ENCODE results near the gene KCNT1. TPM values are rescaled to one million over a fixed set of nuclear protein-coding genes. Genes with fewer than 3 reads are reported as not detected.

Gene KCNT1
- total RNA-seq, 1 donor from 2014 or later = not detected

GRCh38 chr9:135788576-135789300, 86.8 kb downstream of the KCNT1 start:
- Histone ChIP-seq H3K4me3 (ENCODE audit: low read depth, low read length) (no peak overlapping the region), H3K36me3 (ENCODE audit: control insufficient read depth, insufficient read depth, low read length) (no peaks in the 10 kb centered on the region), H3K27me3 (ENCODE audit: control insufficient read depth, insufficient read depth, low read length) (no peaks in the 10 kb centered on the region)
- no peak for TF ChIP-seq CTCF (IDR thresholded peaks at IDR 0.05; ENCODE audit: insufficient read depth, low read length, poor library complexity, severe bottlenecking)
- no peak for DNase-seq (ENCODE audit: low read depth)

GRCh38 chr9:135789838-135790291, 87.9 kb downstream of the KCNT1 start:
- Histone ChIP-seq H3K36me3 (ENCODE audit: control insufficient read depth, insufficient read depth, low read length) (no peaks in the 10 kb centered on the region), H3K27me3 (ENCODE audit: control insufficient read depth, insufficient read depth, low read length) (peaks cover 7% of the 10 kb centered on the region), H3K4me3 (ENCODE audit: low read depth, low read length) (no peak overlapping the region)
- no peak for TF ChIP-seq CTCF (IDR thresholded peaks at IDR 0.05; ENCODE audit: insufficient read depth, low read length, poor library complexity, severe bottlenecking)
- DNase-seq (ENCODE audit: low read depth) = no peak

- Histone ChIP-seq H3K36me3 (ENCODE audit: control insufficient read depth, insufficient read depth, low read length) (no peaks in the 10 kb centered on the region), H3K27me3 (ENCODE audit: control insufficient read depth, insufficient read depth, low read length) (peaks cover 7% of the 10 kb centered on the region), H3K4me3 (ENCODE audit: low read depth, low read length) (no peak overlapping the region)
- no peak for DNase-seq (ENCODE audit: low read depth)
- no peak for TF ChIP-seq CTCF (IDR thresholded peaks at IDR 0.05; ENCODE audit: insufficient read depth, low read length, poor library complexity, severe bottlenecking)
Observed at GRCh38 chr9:135790356-135790755, 88.4 kb downstream of the KCNT1 start.

- H3K4me3 ChIP-seq (ENCODE audit: low read depth, low read length) = no peak overlapping the region
- DNase-seq (ENCODE audit: low read depth) = no peak
- TF ChIP-seq CTCF (IDR thresholded peaks at IDR 0.05; ENCODE audit: insufficient read depth, low read length, poor library complexity, severe bottlenecking) = no peak
- no peaks in the 10 kb centered on the region for H3K36me3 ChIP-seq (ENCODE audit: control insufficient read depth, insufficient read depth, low read length)
- H3K27me3 ChIP-seq (ENCODE audit: control insufficient read depth, insufficient read depth, low read length) = peaks cover 7% of the 10 kb centered on the region
Observed at GRCh38 chr9:135790850-135791249, 88.9 kb downstream of the KCNT1 start.

- Histone ChIP-seq H3K36me3 (ENCODE audit: control insufficient read depth, insufficient read depth, low read length) (no peaks in the 10 kb centered on the region), H3K4me3 (ENCODE audit: low read depth, low read length) (no peak overlapping the region), H3K27me3 (ENCODE audit: control insufficient read depth, insufficient read depth, low read length) (peaks cover 13% of the 10 kb centered on the region)
- no peak for TF ChIP-seq CTCF (IDR thresholded peaks at IDR 0.05; ENCODE audit: insufficient read depth, low read length, poor library complexity, severe bottlenecking)
- no peak for DNase-seq (ENCODE audit: low read depth)
Observed at GRCh38 chr9:135791431-135792267, 89.7 kb downstream of the KCNT1 start.
